T-helper 2 cell (primary cell): Measurements from ENCODE around the gene CUX1.
"Not testable (repeated sequence)": the region's sequence is repeated elsewhere in the genome, so short reads cannot be mapped to it uniquely, and the experiment has no call there.

ENCODE experiments used
- DNase-seq, 5 experiments: peaks; one replicate each; pipeline versions ENCODE4 v3.0.0 to v3.0.0-alpha.2; 2012 to 2022

The CUX1 gene

GRCh38 chr7:102296514-102296913 lies 479.1 kb downstream of the CUX1 start:
- no peak for DNase-seq

GRCh38 chr7:102297487-102298218 lies 480.2 kb downstream of the CUX1 start:
- no peak for DNase-seq

- DNase-seq, result no peak
Measured at GRCh38 chr7:102300643-102301221, 483.3 kb downstream of the CUX1 start.

- not testable (repeated sequence) for DNase-seq
Measured at GRCh38 chr7:102301367-102301766, 483.9 kb downstream of the CUX1 start.

- DNase-seq, result no peak
Measured at GRCh38 chr7:102302025-102302424, 484.6 kb downstream of the CUX1 start.

- DNase-seq, result no peak
Measured at GRCh38 chr7:102303669-102304422, 486.4 kb downstream of the CUX1 start.

- no peak for DNase-seq
Measured at GRCh38 chr7:102304668-102305067, 487.2 kb downstream of the CUX1 start.

- DNase-seq, result peak in 1 of 5 experiments; percentile 35
Measured at GRCh38 chr7:102305414-102306268, 488.2 kb downstream of the CUX1 start.

GRCh38 chr7:102306916-102307677 lies 489.7 kb downstream of the CUX1 start:
- peak in 1 of 5 experiments; percentile 61 for DNase-seq

GRCh38 chr7:102310414-102310815 lies 493.0 kb downstream of the CUX1 start:
- no peak for DNase-seq

GRCh38 chr7:102312317-102312716 lies 494.9 kb downstream of the CUX1 start:
- no peak for DNase-seq

GRCh38 chr7:102313997-102314780 lies 496.8 kb downstream of the CUX1 start:
- DNase-seq, result no peak

GRCh38 chr7:102317231-102318059 lies 500.0 kb downstream of the CUX1 start:
- DNase-seq, result no peak

GRCh38 chr7:102318482-102318971 lies 501.1 kb downstream of the CUX1 start:
- no peak for DNase-seq

- no peak for DNase-seq
Measured at GRCh38 chr7:102319671-102320070, 502.2 kb downstream of the CUX1 start.

- DNase-seq, result no peak
Measured at GRCh38 chr7:102320181-102320580, 502.8 kb downstream of the CUX1 start.

GRCh38 chr7:102320601-102321350 lies 503.4 kb downstream of the CUX1 start:
- DNase-seq, result no peak

GRCh38 chr7:102321351-102322201 lies 504.1 kb downstream of the CUX1 start:
- peak in 1 of 5 experiments; percentile 40 for DNase-seq
